Measurements from ENCODE around the gene TTYH3. TPM values are rescaled to one million over a fixed set of nuclear protein-coding genes. Genes with fewer than 3 reads are reported as not detected.

The TTYH3 gene
- total and polyA plus RNA-seq, 9 donors = 5.6 to 34.4 (median 22.0) TPM

DNA sequence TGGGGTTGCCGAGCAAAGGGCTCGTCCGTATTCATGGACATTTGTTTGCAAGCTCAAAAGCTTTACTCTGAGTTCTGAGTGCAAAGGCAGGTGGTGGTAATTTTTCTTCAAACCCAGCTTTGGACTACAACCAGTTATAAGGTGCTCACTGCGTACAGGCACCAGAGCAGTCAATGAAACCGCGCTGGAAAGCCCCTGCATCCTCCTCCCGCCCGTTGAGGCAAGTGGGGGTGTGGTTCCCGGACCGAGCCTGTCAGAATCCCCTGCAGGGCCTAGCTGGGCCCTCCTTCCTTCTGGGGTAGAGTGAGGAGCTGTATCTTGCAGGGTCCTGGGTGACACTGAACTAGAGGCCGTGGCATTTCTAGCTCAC lies 78.5 kb downstream of the TTYH3 start:
- 79 to 88% (median 81%) methylated on average over 11 of the region's 11 CpGs for WGBS, 3 donors
- Histone ChIP-seq H3K27me3 (no peaks in the 10 kb centered on the region), H3K36me3 (no peaks in the 10 kb centered on the region), H3K4me1 (ENCODE audit: insufficient read depth) (peaks cover 4% of the 10 kb centered on the region), H3K27ac (no peak overlapping the region), H3K4me3 (no peak overlapping the region), H3K9me3 (no peaks in the 10 kb centered on the region)
- intact Hi-C loops (cut with DNase I) = no loop called here
- TF ChIP-seq POLR2A (IDR thresholded peaks at IDR 0.05) (no peak), EP300 (IDR thresholded peaks at IDR 0.05) (no peak), CTCF (IDR thresholded peaks at IDR 0.05) (no peak)
- DNase-seq = no peak

- intact Hi-C loops (cut with DNase I) = no loop called here
- H3K27ac ChIP-seq = no peak overlapping the region
- H3K36me3 ChIP-seq = no peaks in the 10 kb centered on the region
- TF ChIP-seq CTCF (IDR thresholded peaks at IDR 0.05) = no peak
- no peak for TF ChIP-seq EP300 (IDR thresholded peaks at IDR 0.05)
- TF ChIP-seq POLR2A (IDR thresholded peaks at IDR 0.05) = no peak
- no peaks in the 10 kb centered on the region for H3K27me3 ChIP-seq
- WGBS, 3 donors = 42 to 72% (median 60%) methylated on average over 4 of the region's 4 CpGs
- no peaks in the 10 kb centered on the region for H3K9me3 ChIP-seq
- peaks cover 6% of the 10 kb centered on the region for H3K4me1 ChIP-seq (ENCODE audit: insufficient read depth)
- no peak for DNase-seq
- no peak overlapping the region for H3K4me3 ChIP-seq
Measured at GRCh38 chr7:2710901-2711551, 79.2 kb downstream of the TTYH3 start.

DNA sequence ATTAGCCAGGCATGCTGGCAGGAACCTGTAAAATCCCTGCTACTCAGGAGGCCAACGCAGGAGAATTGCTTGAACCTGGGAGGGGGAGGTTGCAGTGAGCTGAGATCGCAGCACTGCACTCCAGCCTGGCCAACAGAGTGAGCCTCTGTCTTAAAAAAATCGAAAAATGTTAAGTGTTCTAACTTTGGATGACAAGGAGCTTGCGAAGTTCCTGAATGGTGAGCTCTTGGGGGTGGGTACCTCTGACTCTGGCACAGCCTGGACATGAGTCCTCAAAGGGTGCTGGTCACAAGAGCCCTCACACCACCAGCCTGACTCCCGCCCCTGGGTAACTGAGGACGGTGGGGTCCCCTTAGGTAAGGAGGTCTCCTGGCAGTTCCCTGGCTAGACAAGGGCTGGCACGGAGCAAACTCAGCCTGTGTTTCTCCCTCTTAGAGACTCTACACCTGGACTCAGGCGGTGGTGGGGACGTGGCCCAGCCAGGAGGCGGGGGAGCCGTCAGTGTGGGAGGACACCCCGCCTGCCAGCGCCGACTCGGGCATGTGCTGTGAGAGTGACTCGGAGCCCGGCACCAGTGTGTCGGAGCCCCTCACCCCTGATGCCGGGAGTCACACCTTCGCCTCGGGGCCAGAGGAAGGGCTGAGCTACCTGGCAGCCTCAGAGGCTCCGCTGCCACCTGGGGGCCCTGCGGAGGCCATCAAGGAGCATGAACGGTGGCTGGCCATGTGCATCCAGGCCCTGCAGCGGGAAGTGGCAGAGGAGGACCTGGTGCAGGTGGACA lies 80.3 kb downstream of the TTYH3 start:
- H3K27ac ChIP-seq = no peak overlapping the region
- intact Hi-C loops (cut with DNase I) = no loop called here

DNA sequence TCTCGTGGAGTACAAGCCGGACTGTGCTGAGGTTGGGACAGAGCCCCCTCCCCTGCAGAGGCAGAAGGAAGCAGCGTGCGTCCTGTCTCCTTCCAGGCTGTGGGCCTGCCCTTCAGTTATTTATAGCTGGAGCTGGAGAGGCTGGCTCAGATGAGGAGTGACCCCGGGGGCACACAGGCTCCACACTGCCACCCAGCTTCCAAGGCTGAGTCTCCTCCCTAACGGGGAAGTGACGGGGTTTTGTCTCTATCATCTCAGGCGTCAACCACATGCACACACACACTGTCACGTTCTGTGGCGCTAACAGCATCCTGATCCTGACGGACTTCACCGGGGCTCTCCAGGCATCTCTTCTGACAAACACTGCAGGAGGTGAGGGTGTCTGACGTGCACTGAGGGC lies 81.6 kb downstream of the TTYH3 start:
- WGBS, 3 donors = 54 to 63% (median 60%) methylated on average over 9 to 13 of the region's 13 CpGs
- no peak for DNase-seq
- no peak for TF ChIP-seq CTCF (IDR thresholded peaks at IDR 0.05)
- TF ChIP-seq EP300 (IDR thresholded peaks at IDR 0.05) = no peak
- no peak for TF ChIP-seq POLR2A (IDR thresholded peaks at IDR 0.05)
- Histone ChIP-seq H3K4me3 (no peak overlapping the region), H3K27me3 (no peaks in the 10 kb centered on the region), H3K4me1 (ENCODE audit: insufficient read depth) (peaks cover 17% of the 10 kb centered on the region), H3K27ac (no peak overlapping the region), H3K9me3 (no peaks in the 10 kb centered on the region), H3K36me3 (no peaks in the 10 kb centered on the region)
- intact Hi-C loops (cut with DNase I) = no loop called here

More for the DNA sequence above, 80.3 kb downstream of the TTYH3 start:
- Histone ChIP-seq H3K4me3 (no peak overlapping the region), H3K9me3 (no peaks in the 10 kb centered on the region), H3K27me3 (no peaks in the 10 kb centered on the region), H3K36me3 (no peaks in the 10 kb centered on the region), H3K4me1 (ENCODE audit: insufficient read depth) (peaks cover 12% of the 10 kb centered on the region)
- DNase-seq = no peak
- 81 to 89% (median 89%) methylated on average over 25 of the region's 25 CpGs for WGBS, 3 donors
- no peak for TF ChIP-seq CTCF (IDR thresholded peaks at IDR 0.05)
- no peak for TF ChIP-seq EP300 (IDR thresholded peaks at IDR 0.05)
- TF ChIP-seq POLR2A (IDR thresholded peaks at IDR 0.05) = no peak

All from ovary (tissue), 9 donors.